ENCODE data around the gene PPM1H.

Gene PPM1H

DNA sequence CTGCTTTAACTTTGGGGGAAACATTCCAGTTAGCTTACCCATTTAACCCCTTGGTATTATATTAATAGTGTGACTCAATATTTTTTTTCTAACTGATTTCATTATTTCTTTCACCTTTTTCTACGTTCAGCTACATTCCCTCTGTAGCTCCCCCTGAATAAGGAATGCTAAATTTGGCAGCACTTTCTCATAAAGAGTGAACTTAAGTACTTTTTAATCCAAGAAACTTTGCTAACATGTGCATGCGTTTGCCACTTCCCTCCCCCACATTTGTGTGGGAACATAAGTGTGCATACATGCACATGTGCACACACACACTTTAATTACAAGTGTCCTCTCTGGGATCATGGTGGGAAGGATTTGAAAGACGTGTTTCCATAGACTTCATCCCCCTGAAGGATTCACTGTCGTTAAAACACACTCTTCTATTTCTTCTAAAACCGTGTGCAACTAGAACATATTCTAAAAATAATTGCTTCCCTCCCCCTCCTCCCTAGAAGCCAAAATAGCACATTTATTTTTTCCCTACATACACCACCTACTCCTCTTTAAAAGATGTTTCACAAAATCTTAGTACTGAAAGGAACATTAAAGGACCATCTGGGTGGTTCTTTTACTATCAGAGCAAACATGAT lies 142.6 kb downstream of the PPM1H start:
- no peak for ATAC-seq

DNA sequence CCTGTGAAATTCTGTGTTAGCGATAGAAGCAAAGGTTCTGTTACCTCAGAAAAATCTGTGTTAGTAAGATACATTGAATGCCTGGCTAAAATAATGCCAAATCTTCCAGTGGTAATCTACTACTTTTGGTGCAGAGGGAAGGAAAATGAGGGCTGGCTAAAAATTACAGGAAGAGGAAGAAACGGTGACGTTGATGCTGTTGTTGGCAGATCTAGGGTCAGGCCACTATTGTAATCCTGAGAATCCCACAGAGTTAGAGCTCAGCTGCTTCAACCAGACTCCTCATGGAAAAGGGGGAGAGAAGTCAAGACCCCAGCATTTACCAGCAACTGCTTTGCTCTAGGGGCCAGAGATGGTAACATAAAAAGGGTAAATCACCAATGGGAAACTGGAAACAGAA lies 145.1 kb downstream of the PPM1H start:
- no peak for ATAC-seq

DNA sequence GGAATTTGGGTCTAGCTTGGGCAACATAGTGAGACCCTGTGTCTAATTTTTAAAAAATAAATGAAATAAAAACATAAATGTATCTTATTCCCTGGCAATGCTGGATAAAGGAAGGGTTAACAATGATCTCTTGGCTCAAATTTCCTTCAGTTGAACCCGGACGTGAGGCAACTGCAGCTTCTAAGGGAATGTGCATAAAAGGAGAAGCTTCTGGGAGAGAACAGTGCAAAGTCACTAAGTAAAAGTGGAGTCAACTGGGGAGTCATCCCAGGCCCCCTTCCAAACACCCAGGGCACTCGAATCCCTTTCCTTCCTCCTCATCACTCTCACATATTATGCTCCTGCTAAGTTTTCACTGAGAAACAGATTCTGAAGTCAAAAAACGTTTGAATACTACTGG lies 147.3 kb downstream of the PPM1H start:
- ATAC-seq = no peak

DNA sequence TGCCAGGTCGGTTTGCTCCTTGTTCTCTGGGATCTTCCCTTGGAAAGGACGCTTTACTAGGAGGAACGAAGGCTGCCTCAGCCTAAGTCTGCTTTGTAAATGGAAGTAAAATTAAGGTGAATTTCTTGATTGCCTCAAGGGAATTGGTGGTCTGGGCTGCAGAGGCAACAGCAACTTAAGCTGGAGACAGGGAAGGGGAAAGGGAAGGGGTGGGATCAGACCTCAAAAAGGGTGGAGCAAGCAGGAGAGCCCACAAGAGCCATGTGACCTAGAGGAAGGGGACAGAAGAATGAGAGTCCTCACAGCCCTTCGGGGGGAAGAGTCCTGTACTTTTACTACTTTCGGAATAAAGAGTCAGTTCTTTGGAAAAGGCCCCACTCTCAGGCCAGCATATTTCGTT lies 147.9 kb downstream of the PPM1H start:
- no peak for ATAC-seq

DNA sequence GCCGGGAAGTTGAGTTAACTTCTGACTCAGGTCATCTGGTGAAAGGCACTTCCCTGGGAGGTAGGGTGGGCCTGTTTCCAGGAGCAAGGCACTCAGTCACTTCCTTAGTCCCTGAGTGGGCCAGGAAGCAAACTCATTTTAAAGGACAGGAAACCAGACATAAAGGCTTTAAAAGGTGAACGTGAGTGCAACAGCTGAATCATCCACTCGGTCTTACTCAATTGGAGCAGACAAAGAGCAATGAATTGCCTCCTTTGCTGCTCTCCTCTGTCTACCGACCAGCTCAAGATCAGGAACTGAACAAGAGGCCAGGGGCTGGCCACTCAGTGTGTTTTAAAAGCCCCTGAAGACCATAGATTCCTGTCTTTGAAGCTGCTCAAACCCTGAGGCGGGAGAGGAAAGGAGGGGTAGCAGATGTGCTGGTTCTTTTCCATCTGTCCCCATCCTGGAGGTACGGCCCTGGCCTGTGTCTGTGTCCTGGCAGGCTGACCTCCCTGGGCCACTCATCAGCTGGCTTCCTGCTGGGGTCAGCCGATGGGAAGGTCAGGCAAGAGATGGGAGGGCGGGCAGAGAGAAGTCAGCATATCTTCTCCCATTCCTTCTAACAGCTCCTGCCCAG lies 148.9 kb downstream of the PPM1H start:
- peak; percentile 62 to 65 for ATAC-seq

DNA sequence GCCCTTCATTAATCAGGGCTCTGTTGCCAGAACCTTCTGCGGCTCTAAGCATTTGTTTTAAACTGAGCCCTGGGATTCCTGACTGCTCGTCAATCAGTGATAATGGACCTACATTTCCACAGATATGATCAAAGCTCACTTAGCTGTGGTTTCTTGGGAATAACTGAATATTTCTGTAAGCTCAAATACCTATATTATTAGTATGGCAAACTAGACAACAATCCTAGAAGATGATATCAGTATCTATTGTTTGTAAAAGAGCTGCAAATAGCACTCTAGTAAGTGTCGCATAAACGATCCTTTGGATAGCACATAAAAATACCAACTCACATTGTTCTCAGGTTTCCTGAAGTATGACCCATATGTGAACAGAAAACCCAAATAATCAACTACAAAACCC lies 150.4 kb downstream of the PPM1H start:
- no peak for ATAC-seq

DNA sequence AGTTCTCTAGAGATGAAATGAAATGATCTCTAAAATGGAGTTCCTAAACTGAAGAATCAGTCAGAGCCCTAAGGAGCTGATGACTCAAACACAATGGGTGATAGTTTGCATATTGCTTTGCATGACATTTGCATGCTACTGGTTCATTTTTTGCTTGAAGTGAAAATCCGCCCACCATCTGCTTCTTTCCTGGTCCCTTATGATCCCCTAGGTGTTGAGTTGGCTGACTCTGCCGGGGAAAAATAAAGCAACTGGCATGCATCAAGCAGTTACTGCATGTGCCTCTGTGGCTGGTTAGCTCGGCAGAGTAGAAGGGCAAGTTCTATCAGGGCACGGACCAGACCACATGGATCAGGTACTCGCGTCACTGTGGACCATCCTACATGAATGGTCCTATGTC lies 151.1 kb downstream of the PPM1H start:
- no peak for ATAC-seq

DNA sequence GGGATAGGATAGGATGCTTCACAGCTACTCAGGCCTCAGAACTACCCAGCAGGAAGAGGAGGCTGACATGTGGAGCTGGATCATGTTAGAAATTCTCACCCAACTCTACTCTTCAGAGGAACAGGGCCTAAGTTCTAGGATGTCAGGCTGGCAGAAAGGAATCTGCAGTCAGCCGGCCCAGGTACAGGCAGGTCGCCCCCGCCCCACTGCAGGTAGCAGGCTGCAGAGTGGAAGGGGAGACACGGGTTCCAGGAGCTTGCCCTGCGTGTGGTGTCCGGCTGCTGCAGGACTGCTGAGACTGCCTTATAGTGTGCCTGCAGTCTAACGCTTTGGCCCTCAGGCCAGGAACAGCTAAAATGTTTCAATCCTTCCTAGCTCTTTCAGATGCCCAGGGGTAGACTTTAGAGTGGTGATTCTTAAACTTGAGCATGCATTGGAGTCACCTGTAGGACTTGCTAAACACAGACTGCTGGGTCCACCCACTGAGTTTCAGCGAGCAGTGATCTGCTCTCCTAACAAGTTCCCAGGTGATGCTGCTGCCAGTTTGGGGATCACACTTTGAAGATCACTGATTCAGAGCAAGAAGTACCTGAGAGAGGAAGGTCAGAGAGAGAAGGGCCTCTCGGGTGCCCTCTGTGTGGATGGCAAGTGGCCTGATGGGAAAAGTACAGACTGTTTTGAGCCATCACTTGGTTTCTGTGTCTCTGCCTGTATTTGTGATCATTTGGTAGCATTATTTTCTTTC lies 153.6 kb downstream of the PPM1H start:
- no peak for ATAC-seq

DNA sequence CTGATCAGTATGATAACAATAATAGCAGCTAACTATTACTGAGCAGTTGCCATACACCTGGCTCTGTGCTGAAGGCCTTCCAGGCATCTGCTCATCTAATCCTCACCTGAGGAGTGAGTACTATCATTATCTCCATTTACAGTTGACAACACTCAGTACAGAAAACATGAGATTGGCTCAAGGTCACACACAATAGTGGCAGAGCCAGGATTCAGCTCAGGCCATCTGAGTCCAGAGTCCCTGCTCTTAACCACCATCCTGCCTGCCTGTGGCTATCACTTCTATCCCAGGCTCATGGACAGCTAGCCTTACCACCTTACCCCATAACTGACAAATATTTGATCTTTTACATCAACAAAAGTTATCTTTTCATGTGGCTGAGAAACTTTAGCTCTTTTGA lies 155.5 kb downstream of the PPM1H start:
- no peak for ATAC-seq

DNA sequence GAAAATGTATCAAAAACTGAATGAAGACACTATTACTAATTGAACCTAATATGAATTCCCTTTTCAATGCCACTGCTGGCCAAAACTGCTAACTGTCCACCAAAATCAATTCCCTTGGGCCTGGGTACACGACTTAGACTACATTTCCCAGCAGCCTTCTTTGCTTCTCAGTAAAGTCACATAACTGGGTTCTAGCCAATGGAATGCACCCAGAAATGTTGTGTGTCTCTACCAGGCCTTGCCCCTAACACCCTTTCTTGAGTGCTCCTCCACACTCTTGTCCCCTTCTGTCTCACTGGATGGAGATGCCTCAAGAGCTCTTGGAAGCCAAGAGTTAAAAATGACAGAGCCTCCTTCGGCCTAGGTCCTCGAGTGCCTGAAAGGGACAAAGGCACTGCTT lies 156.8 kb downstream of the PPM1H start:
- ATAC-seq = no peak

DNA sequence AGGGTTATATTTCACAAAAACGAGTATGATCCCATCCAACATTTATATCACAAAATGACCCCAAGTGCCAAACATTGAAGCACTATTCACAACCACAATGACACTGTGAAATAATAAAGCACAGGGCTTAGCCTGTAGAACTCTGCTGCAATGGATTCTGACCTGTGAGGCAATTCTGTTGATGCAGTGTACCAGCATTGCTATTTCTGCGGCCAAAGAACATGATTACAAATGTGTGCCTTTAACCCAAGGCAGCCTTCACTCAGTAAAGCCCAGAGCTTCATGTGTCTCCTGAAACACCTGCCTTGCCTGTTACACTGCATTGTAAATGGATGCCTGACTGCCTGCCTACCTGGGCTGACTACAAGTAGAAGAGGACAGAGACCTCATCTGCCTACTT lies 158.0 kb downstream of the PPM1H start:
- ATAC-seq = no peak

DNA sequence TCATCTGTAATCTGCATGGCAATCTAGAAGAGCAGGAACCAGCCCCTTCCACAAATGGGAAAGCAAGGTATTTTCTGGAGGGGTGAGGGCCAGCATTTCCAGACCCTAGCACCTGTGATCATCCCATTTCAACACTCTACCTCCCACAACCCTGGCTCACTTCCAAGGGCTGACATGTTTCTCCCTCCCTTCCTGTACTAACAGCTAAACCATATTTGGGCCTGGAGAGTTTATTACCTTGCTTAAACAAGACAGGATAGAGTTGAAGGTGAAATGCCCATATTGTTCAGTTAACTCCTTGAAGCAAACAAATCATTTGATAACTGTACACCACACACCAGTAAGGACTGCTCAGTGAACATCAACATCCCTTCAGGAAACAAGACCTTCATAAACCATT lies 158.4 kb downstream of the PPM1H start:
- no peak for ATAC-seq

DNA sequence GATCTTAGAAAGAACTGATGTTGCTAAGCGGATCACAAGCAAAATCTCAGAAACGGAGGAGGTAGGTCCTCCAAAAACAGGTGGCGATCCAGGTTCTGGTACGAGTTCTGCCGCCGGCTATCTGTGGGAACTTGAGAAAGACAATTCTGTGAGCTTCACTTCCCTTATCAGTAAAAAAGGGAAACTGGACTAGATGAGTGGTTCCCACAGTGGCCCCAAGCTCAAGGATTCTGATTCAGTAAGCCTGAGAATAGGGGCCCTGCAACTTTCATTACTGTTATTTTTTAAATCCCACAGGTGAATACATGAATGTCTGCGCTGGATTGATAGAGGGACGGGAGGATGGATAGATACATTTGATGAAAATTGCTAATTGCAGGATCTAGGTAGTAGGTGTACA lies 160.2 kb downstream of the PPM1H start:
- ATAC-seq = no peak

DNA sequence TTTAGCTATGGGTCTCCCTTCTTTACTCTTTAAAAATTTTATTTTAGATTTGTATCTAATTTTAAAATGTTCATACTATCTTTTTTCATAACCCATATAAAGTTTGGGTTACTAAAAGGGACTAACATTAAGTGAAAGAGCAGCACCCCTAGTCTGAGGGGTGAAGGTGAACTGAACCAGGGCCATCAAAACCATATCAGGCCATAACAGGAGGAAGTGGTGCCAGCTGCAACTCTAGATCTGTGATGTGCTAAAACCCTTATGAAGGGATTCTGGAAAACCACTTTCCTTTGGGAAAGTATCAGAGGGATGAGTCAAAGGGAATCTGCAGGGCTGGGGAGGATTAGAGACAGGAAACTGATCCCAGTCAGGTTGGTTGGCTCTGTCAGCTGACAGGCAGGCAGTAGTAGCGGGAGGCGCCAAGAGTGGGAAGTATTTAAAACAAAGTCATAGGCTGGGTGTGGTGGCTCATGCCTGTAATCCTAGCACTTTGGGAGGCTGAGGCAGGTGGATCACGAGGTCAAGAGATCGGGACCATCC lies 162.5 kb downstream of the PPM1H start:
- ATAC-seq = no peak

DNA sequence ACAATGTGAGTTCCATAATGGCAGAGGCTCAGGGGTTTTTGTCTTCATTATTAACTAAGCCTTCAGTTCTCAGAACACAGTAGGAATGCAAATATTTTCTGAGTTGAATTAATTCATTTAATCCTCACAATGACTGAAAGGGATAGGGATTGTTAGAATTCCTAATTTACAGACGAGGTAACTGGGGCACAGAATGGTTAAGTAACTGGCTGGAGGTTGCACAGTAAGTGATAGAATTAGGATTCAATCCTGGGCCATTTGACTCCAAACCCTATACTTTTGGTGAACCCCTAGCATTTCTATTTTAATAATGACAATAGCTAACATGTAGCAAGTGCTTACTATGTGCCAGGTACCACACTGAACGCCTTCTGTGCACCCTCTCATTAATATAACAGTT lies 163.1 kb downstream of the PPM1H start:
- ATAC-seq = no peak

DNA sequence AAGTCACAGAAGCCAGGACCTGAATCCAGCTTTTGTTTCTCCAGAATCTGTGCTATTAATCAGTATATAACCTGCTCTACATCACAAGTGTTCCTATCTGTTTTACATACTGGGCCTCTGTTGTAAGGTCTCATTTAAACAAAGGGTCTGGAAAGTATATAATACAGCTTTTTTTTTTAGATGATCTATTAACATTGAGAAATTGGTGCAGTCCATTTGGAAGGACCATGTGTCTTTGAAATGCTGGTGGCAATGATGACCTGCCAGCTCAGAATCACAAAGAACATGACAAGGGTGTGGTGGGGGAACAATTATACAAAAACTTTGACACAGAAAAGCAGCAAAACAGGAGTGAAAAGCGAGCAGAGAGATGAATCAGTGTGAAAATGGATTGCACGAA lies 164.6 kb downstream of the PPM1H start:
- ATAC-seq = no peak

DNA sequence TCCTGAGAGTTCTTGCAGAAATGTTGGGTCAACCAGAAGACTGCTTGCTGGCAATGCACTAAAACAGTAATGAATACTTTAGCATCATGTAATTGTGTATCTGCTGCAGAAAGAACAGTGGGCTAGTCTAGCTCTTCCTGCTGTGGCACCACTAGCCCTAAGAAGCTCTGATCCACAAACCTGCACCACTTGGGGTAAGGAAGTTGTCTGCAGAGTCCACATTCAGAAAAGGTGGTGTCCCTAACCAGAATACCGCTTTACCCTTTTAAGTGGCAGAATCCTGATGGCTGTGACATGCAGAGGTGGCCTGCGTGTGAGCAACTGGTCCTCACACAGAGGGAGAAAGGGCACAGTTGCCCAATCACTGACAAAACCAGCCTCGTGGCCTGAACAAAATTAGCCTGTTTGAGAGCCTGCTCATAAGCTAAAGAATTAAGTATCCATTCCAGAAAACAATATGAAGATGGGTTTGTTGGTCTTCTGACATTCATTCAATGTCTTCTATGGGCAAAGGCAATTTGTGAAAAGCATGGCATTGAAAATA lies 165.8 kb downstream of the PPM1H start:
- ATAC-seq = no peak

DNA sequence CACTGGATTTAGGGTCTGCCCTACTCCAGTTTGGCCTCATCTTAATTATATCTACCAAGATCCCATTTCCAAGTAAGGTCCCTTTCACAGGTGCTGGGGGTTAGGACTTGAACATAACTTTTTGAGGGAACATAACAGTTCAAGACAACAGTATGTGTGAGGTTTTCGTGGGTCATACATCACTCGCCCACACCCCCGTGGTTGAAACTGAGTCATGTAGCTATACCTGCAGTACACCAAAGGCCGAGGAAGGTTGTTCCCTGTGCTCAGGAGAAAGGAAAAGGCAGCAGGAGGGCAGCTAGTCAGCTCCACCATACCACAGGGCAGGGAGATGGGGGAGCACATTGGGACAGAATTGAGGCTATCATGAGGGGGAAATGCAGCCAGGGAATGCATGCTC lies 167.0 kb downstream of the PPM1H start:
- ATAC-seq = no peak

DNA sequence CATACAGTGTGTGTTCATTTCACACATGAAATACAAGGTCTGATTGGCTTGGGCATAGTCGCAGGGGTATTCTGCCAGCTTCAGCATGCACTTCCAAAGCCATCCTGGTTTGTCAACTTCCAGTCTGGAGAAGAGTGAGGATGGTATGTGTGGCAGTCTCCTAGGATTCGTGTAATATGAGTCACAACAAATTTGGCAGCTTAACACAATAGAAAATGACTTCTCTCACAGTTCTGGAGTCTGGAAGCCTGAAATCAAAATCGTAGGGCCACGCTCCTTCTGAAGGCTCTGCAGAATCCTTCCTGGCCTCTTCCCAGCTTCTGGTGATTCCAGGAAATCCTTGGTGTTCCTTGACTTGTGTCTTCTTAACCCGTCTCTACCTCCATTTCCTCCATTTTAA lies 167.5 kb downstream of the PPM1H start:
- ATAC-seq = no peak

DNA sequence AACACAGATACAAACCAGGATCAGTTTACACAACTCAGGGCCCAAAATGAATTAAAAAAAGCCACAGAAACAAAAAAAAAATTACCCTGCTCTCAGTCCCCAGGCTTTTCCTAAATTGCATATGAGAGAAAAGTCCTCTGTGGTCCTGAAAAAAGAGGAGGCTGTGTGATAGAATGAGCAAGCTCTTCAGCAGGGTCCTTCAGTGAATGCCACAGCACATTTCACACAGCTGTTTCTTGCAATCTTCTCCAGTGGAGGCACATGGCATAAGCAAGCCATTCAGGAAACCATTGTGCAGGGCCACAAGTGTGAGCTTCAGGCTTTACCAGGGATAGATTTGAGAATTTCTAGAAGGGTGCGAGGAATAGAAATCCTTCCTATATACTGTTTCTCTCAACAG lies 168.5 kb downstream of the PPM1H start:
- no peak for ATAC-seq

DNA sequence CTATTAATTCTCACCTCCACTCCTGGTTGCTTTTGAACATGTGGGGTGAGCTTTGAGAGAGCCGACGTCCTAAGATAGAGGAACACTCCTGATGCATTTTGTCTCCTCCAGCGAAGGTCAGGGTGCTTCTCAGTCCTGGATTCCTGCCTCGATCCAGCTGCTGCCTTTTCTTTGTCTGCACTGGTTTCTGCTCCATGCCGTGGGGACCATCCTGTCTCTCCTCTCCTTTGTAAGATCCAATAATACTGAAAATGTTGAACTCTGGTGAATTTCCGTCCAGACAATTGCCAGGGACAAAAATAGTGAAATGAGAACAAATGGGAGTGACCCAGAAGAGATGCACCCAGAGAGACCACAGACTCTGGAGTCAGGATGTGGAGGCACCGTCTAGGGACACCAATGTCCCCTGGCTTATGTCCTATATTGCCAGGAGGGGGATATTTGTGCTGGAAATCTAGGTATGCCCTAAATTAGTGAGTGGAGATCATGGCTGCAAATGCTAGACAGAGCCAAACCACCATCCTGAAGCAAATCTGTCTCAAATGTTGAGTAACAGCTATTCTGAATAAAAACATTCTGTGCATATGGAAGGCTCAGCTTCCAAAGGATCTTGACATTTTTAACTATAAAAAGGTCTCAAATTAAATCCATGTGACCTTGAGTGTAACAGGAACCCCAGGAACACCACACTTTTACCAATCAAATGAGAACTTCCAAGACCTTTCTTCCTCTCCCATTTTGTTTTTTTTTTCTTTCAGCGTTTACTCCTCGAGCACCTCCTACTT lies 170.9 kb downstream of the PPM1H start:
- no peak for ATAC-seq

DNA sequence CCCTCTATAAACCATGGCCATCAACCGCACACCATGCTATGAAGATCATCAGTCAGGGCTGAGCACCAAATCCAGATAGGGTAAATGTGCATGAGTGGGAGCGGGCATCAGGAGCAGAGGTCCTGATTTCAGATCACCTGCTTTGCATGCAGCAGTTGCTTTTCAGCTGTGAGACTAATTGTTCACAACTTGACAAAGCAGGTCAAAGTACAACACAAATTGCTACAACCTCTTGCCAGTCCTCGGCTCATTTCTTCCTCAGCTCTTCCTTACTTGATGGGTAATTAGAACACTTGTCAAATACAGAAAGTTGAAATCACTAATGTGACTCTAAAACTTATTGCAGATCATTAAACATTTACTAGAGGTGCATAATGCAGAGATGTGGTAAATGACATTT lies 171.6 kb downstream of the PPM1H start:
- ATAC-seq = no peak

DNA sequence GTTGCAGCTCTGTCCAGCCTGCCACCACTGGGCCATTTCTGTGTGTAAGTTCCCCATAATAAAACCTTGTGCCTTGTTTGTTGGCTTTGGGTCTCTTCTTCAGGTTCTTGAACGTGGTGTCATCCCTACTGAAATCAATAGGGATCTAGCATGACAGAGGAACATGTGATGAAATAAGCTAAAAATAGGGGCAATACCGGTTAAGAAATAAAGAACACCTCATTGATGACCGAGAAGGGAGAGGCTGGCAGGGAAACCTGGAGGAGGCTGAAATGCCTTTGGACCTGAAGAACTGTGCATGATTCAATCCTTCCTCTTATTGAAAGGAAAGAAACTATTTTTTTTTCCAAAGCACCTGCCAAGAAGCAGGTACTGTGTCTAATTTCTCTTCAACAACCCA lies 172.3 kb downstream of the PPM1H start:
- no peak for ATAC-seq
